ENCODE measurements around the gene DNAH8. TPM values are rescaled to one million over a fixed set of nuclear protein-coding genes. Genes with fewer than 3 reads are reported as not detected.

The DNAH8 gene
- total and polyA plus RNA-seq, 2 donors (not counting 3 experiments of a cell fraction or from before 2014, with no cell fraction given): 0.29 to 0.61 TPM

DNA sequence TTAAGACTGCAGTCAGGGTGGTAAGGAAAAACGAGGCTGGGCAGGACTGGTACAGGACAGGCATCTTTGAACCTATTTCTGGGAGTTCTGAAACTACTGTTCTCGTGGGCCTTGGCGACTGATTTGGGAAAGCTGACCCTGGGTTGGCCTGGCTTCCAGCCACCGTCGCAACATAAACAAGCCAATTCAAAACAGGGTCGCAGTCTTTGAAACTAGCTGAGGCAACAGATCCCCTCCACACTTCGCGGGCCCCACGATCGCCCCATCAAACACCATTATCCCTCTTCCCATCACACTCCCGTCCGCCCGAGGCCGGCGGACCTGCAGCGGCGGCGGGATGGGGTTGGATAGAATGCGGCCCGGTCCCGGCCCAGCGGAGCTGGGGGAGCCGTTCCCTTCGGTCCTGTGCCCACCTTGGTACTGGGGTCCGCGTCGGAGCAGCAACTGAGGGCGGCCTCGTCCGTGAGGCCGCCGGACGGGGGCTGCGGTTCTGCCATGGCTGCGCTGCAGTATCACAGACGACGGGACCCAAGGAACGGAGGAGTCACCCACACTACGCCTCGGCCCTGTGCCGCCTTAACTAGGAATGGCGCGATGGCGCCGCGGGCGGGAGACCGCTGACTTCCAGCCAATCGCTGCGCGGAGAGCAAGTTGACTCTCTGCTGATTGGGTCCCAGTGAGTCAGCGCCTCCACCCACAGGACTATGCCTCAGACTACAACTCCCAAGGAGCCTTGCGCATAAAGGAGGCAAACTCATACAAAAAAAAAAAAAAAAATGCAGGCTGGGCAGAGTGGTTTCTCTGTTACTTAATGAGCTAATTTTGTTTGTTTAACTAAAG is 12.3 kb upstream of the DNAH8 start, which contains the start of gene GLO1:
TSS of gene GLO1 (minus strand) at position 588 of the 840 bp plus-strand sequence. CDS start at position 497, 91 bp downstream.
- Histone ChIP-seq H3K4me2 (ENCODE audit: insufficient read depth, low read length) (peak within 1 kb of the TSS; percentile 74), H2AFZ (ENCODE audit: low read depth, low read length) (peak within 1 kb of the TSS; percentile 40), H3K27me3 (ENCODE audit: control insufficient read depth in 2 of 2, insufficient read depth in 2 of 2, low read length in 2 of 2) (no peaks in the 10 kb centered on the region), H3K4me3 (replicated peaks in 1 of 3; ENCODE audit: insufficient read depth in 1 of 3, low read depth in 1 of 3, low read length in 3 of 3) (peak within 1 kb of the TSS; percentile 48 to 80 (median 72)), H3K9ac (replicated peaks; ENCODE audit: extremely low read depth, insufficient read depth, low read length) (peak within 1 kb of the TSS; percentile 81), H3K27ac (ENCODE audit: insufficient read depth, low read depth, low read length) (peak within 1 kb of the TSS; percentile 65), H3K4me1 (ENCODE audit: control insufficient read depth, extremely low read depth, insufficient read depth, low read length) (no peaks in the 10 kb centered on the region), H3K36me3 (ENCODE audit: control insufficient read depth in 2 of 2, extremely low read depth in 1 of 2, insufficient read depth in 2 of 2, low read length in 2 of 2) (peaks cover 0 to 2% of the 10 kb centered on the region in 2 experiments), H3K9me1 (replicated peaks; ENCODE audit: control insufficient read depth, extremely low read depth, insufficient read depth, low read length) (no peaks in the 10 kb centered on the region), H4K20me1 (replicated peaks; ENCODE audit: control insufficient read depth, extremely low read depth, insufficient read depth, low read length) (no peaks in the 10 kb centered on the region), H3K79me2 (ENCODE audit: control insufficient read depth, insufficient read depth, low read length) (peaks cover 37% of the 10 kb centered on the region), H3K9me3 (replicated peaks; ENCODE audit: control insufficient read depth, insufficient read depth, low read length) (no peaks in the 10 kb centered on the region)
- peak; percentile 99 for DNase-seq (ENCODE audit: low read depth, low spot score)
- ChIA-PET POLR2A (interaction anchor here (0.6 to 1.0 kb wide), 5 partner anchors 9 to 195 kb away, joined by 3 read pairs; partner anchors contain the start of gene DNAH8), CTCF (interaction anchor here (0.6 to 1.0 kb wide), 3 partner anchors 13 to 102 kb away, joined by 3 read pairs; no protein-coding TSS in a partner anchor)
- FAIRE-seq: peak; percentile 95
- dilution Hi-C loops (cut with MboI; ENCODE audit: extremely low pct_ligation_motif_present, low sequenced_read_pairs) (no loop called here), intact Hi-C loops (cut with micrococcal nuclease) (loop anchor here (1.0 to 10.0 kb wide), 3 partner anchors 62 to 172 kb away; no protein-coding TSS in a partner anchor)
- TF ChIP-seq POLR2A (IDR thresholded peaks at IDR 0.05; ENCODE audit: low read depth, low read length) (peak; percentile 74), JUN (IDR thresholded peaks at IDR 0.05; ENCODE audit: borderline replicate concordance, insufficient read depth, insufficient read length, low read depth) (peak; percentile 34), POLR2AphosphoS5 (IDR thresholded peaks at IDR 0.05; ENCODE audit: insufficient read depth, low read depth, low read length) (peak; percentile 77), GATA2 (IDR thresholded peaks at IDR 0.05; ENCODE audit: insufficient read depth, insufficient read length, low read depth, low read length) (no peak), MYC (IDR thresholded peaks at IDR 0.05; ENCODE audit: low read depth, low read length) (no peak), FOS (IDR thresholded peaks at IDR 0.05; ENCODE audit: borderline replicate concordance, insufficient read depth, low read length) (peak; percentile 69), EZH2 (IDR thresholded peaks at IDR 0.05; ENCODE audit: borderline replicate concordance, low read depth, low read length, severe bottlenecking) (no peak)
- TF ChIP-seq, protein P1, sequence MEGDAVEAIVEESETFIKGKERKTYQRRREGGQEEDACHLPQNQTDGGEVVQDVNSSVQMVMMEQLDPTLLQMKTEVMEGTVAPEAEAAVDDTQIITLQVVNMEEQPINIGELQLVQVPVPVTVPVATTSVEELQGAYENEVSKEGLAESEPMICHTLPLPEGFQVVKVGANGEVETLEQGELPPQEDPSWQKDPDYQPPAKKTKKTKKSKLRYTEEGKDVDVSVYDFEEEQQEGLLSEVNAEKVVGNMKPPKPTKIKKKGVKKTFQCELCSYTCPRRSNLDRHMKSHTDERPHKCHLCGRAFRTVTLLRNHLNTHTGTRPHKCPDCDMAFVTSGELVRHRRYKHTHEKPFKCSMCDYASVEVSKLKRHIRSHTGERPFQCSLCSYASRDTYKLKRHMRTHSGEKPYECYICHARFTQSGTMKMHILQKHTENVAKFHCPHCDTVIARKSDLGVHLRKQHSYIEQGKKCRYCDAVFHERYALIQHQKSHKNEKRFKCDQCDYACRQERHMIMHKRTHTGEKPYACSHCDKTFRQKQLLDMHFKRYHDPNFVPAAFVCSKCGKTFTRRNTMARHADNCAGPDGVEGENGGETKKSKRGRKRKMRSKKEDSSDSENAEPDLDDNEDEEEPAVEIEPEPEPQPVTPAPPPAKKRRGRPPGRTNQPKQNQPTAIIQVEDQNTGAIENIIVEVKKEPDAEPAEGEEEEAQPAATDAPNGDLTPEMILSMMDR (IDR thresholded peaks at IDR 0.05; ENCODE audit: extremely low read depth in 1 of 2, insufficient read depth in 1 of 2, low read depth in 1 of 2, low read length in 2 of 2): no peak
- TF ChIP-seq, protein P2, sequence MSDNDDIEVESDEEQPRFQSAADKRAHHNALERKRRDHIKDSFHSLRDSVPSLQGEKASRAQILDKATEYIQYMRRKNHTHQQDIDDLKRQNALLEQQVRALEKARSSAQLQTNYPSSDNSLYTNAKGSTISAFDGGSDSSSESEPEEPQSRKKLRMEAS (IDR thresholded peaks at IDR 0.05; ENCODE audit: insufficient read depth, insufficient read length): peak; percentile 62
- TSS peak; percentile 62 for BruUV-seq (replicated peaks)
